Fibroblast of the aortic adventitia (primary cell): ENCODE data around the gene BCOR. TPM values are rescaled to one million over a fixed set of nuclear protein-coding genes. Genes with fewer than 3 reads are reported as not detected.

Experiments
- DNase-seq: peaks from one replicate; pipeline ENCODE4 v3.0.0-alpha.2; 2010; ENCODE audit warnings: low read depth
- H3K4me3 ChIP-seq: 2 replicates; pipeline ENCODE4 v1.5.1; 2011; ENCODE audit warnings: low read depth, mild to moderate bottlenecking, control low read depth, low read length, moderate library complexity
- CTCF ChIP-seq: IDR thresholded peaks from 2 replicates; pipeline ENCODE4 v1.5.1; 2011; ENCODE audit warnings: mild to moderate bottlenecking, low read length, control low read depth, inconsistent platforms; ENCODE audit not compliant: insufficient read depth
- total RNA-seq: library from RNA; depleted of rRNA; stranded (reverse); fragments of >200 nt; gene quantifications from 2 replicates; pipeline ENCODE4 v1.2.3, GENCODE V29; 2012; ENCODE audit warnings: low replicate concordance

Gene BCOR
- total RNA-seq, 1 donor: 12.7 TPM

DNA sequence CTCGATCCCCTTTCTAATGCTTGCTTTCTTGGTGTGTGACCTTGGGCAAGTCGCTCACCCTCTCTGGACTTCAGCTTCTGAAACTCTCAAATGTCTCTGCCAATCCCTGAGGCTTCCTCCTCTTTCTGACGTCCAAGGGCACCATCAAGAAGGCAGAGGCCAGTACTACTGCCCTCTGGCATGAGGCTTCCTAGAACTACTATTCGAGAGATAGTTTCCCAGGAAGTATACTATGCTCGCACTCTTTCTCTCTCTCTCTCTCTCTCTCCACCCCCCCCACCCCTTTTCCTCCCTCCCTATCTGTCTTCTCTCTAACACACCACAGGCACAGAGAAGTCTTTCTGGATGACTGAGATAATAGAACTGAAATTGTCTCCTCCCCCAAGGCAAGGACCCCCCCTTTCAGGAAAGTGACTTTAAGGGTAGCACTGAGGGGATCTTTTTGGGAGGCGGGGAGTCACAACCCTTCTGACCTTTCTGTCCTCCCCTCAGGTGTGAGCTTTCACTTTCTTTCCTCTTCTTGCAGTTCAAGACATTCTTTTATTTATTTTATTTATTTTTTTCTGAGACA, 20.0 kb upstream of the BCOR start:
- no peak for DNase-seq
- H3K4me3 ChIP-seq: no peak overlapping the region
- no peak for TF ChIP-seq CTCF

GRCh38 chrX:40116925-40117324, 19.2 kb upstream of the BCOR start:
- no peak overlapping the region for H3K4me3 ChIP-seq

GRCh38 chrX:40112996-40113395, 15.2 kb upstream of the BCOR start:
- DNase-seq: no peak
- no peak for TF ChIP-seq CTCF

More at GRCh38 chrX:40116925-40117324, 19.2 kb upstream of the BCOR start:
- no peak for DNase-seq
- no peak for TF ChIP-seq CTCF

DNA sequence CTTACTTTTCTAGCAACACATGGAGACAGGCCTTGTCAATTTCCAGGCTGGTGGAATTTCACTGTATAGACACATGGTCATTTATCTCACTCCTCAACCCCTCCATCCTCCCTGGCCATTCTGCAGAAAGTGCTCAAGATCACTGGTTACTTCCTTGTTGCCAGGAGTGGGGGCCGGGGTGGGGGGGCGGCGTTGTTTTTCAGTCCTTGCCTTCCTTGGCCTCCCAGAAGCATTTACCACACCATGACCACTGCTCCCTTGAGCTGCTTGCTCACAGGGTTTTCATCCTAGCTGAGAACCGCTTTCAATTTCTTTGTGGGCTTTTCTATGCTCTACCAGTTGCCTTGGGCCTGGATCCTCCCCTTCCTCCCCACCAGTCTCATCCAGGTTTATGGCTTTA, 14.1 kb upstream of the BCOR start:
- no peak overlapping the region for H3K4me3 ChIP-seq
- no peak for TF ChIP-seq CTCF
- DNase-seq: no peak

More at GRCh38 chrX:40112996-40113395, 15.2 kb upstream of the BCOR start:
- no peak overlapping the region for H3K4me3 ChIP-seq

DNA sequence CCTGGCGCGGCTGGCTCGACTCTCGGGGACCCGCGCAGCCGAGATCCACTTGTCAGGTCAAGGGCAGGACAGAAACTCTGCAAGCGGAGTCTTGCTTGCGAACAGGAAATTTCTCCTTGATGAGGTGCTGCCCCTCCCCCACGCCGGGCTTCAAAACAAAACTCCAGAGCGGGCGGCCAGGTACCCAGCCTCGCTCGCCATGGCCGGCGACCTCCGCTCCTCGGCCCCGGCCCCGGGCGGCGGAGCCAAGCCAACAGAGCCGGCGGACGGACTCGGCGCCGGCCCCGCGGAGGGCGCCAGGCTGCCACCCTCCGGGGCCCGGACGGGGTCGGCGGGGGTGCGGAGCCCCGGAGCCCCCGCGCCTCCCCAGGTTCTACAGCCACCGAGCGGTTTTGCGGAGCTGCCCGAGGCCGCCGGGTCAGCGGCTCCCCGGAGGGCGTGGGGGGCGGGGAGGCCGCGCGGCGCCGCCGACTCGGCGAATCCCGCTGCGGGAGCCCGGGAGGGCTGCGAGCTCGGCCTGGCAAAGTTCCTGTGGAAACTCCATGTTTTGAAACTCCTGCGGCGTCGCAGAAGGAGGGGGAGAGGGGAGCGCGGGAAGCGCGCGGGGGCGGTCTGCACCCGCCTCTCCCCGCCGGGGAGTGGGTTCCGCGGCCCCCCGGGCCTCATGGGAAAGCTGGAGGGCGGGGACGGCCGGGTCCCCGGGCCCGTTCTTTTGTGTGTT, 11.7 kb upstream of the BCOR start:
- peak overlapping the region; percentile 61 for H3K4me3 ChIP-seq
- peak; percentile 64 for DNase-seq
- no peak for TF ChIP-seq CTCF

DNA sequence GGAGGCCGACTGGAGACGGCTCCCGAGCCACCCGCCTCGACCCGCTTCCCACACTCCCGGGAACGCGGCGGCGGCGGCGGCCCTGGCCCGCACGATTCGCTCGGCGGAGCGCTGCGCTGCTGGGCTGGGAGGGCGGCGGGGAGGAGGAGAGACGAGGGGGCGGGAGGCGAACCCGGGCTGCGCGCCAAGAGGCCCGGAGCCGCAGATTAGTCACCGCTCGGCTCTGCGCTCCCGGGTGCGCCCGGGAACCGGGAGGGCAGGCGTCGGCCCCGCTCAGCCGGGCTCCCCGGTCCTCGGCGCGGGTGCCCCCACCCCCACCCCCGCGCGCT, 11.2 kb upstream of the BCOR start:
- peak overlapping the region; percentile 61 for H3K4me3 ChIP-seq
- TF ChIP-seq CTCF: no peak
- peak; percentile 79 for DNase-seq
